ENCODE results near the gene LGALS9B.
"Not testable (repeated sequence)": the region's sequence is repeated elsewhere in the genome, so short reads cannot be mapped to it uniquely, and the experiment has no call there.

DNA sequence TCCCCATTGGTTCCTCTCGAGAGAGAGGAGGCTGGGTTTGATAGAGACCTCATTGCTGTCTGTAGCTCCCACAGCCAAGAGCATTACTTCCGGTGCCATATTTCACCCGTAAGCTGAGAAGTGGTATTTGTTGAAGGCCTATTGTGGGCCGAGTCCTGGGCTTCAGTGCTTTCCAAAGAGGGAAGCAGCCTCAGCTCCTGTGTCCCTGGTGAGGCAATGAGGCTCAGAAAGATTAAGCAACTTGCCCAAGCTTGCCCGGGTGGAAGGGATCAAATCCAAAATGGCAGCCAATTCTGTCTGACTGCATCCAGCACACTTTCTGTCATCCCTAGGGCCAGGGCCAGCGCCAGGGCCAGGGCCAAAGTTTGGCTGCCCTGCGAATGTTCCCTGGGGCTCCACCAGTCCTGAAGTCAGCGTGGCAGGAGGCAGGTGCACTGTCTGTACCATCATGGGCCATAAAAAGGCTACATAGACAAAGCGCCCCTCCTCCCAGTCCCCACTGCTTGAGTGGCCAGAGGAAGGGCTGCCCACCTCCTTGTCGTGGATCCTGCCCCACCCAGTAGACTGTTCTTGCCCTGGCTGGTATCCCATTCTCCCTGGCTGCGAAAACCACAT is 13.4 kb downstream of the LGALS9B start:
- TF ChIP-seq, protein P1, sequence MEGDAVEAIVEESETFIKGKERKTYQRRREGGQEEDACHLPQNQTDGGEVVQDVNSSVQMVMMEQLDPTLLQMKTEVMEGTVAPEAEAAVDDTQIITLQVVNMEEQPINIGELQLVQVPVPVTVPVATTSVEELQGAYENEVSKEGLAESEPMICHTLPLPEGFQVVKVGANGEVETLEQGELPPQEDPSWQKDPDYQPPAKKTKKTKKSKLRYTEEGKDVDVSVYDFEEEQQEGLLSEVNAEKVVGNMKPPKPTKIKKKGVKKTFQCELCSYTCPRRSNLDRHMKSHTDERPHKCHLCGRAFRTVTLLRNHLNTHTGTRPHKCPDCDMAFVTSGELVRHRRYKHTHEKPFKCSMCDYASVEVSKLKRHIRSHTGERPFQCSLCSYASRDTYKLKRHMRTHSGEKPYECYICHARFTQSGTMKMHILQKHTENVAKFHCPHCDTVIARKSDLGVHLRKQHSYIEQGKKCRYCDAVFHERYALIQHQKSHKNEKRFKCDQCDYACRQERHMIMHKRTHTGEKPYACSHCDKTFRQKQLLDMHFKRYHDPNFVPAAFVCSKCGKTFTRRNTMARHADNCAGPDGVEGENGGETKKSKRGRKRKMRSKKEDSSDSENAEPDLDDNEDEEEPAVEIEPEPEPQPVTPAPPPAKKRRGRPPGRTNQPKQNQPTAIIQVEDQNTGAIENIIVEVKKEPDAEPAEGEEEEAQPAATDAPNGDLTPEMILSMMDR (IDR thresholded peaks at IDR 0.05), result not testable (repeated sequence)
- TF ChIP-seq MAX (IDR thresholded peaks at IDR 0.05; ENCODE audit: low read depth); MXI1 (IDR thresholded peaks at IDR 0.05; ENCODE audit: low read depth, low read length); TAF1 (IDR thresholded peaks at IDR 0.05; ENCODE audit: borderline replicate concordance, low read depth, low read length); YY1 (IDR thresholded peaks at IDR 0.05; ENCODE audit: low read depth); PBX3 (IDR thresholded peaks at IDR 0.05); ELF1 (IDR thresholded peaks at IDR 0.05); FOXM1 (IDR thresholded peaks at IDR 0.05; ENCODE audit: low read depth): not testable (repeated sequence)
